K562 (cell line): ENCODE results near the gene RTL10. TPM values are rescaled to one million over a fixed set of nuclear protein-coding genes. Genes with fewer than 3 reads are reported as not detected.
A peak's percentile ranks its signal among the peaks of the same experiment; 100 is the strongest.

Experiments
- ARID3B ChIP-seq: fragments of 250-450 bp; sonication (Bioruptor Pico); IDR thresholded peaks from 2 replicates; pipeline ENCODE4 v1.4.0; 2020; ENCODE audit warnings: borderline replicate concordance
- CBX2 ChIP-seq: fragments of 200-600 bp; sonication (generic); IDR thresholded peaks from one replicate; pipeline ENCODE4 v1.6.1; 2012; ENCODE audit warnings: mild to moderate bottlenecking, low read length, inconsistent platforms; ENCODE audit not compliant: insufficient read depth, poor library complexity, severe bottlenecking
- GTF3C2 ChIP-seq: IDR thresholded peaks from 3 replicates; pipeline ENCODE4 v1.6.1; 2011; ENCODE audit warnings: borderline replicate concordance, mild to moderate bottlenecking, moderate library complexity; ENCODE audit not compliant: insufficient read length; ENCODE audit errors: extremely low read depth
- ILF3 ChIP-seq: fragments of 450-650 bp; IDR thresholded peaks from 2 replicates; pipeline ENCODE4 v1.6.1; 2018; ENCODE audit warnings: antibody characterized with exemption, mild to moderate bottlenecking, moderate library complexity, borderline replicate concordance
- MED1 ChIP-seq: sonication (generic); formaldehyde crosslinking; IDR thresholded peaks from 2 replicates; pipeline ENCODE4 v1.8.1; 2023; ENCODE audit warnings: missing genetic modification reagents, borderline replicate concordance
- NR2F6 ChIP-seq: fragments of 450-650 bp; formaldehyde crosslinking; IDR thresholded peaks from 2 replicates; pipeline ENCODE4 v1.4.0; 2020; ENCODE audit warnings: mild to moderate bottlenecking
- PBX2 ChIP-seq, 2 experiments: IDR thresholded peaks in 1 of 2; conservative IDR thresholded peaks in 1 of 2; 2 replicates each; pipeline ENCODE4 v1.6.1; 2016; ENCODE audit warnings: low read depth in 2 of 2, mild to moderate bottlenecking in 1 of 2, missing compliant biosample characterization in 1 of 2, missing genetic modification characterization in 1 of 2, moderate library complexity in 1 of 2
- PHB ChIP-seq: fragments of 250-450 bp; sonication (Bioruptor Pico); IDR thresholded peaks from 2 replicates; pipeline ENCODE4 v1.5.0; 2021
- PRDM10 ChIP-seq: fragments of 450-650 bp; IDR thresholded peaks from 2 replicates; pipeline ENCODE4 v1.6.1; 2018; ENCODE audit not compliant: partially characterized antibody
- RBM39 ChIP-seq: fragments of 200-400 bp; formaldehyde crosslinking; optimal IDR thresholded peaks from 2 replicates; pipeline ENCODE3; 2018; ENCODE audit warnings: low read depth, low read length
- XRCC3 ChIP-seq: fragments of 450-650 bp; IDR thresholded peaks from 2 replicates; pipeline ENCODE4 v1.6.1; 2017; ENCODE audit warnings: mild to moderate bottlenecking, moderate library complexity
- ZNF232 ChIP-seq: sonication (generic); formaldehyde crosslinking; IDR thresholded peaks from 2 replicates; pipeline ENCODE4 v1.8.0; 2022; ENCODE audit warnings: mild to moderate bottlenecking, missing genetic modification reagents
- ZNF263 ChIP-seq: sonication (generic); formaldehyde crosslinking; IDR thresholded peaks from 2 replicates; pipeline ENCODE4 v1.8.0; 2022; ENCODE audit warnings: mild to moderate bottlenecking, missing genetic modification reagents, borderline replicate concordance
- ZNF311 ChIP-seq: fragments of 250-450 bp; sonication (Bioruptor Pico); IDR thresholded peaks from 2 replicates; pipeline ENCODE4 v1.4.0; 2020; ENCODE audit warnings: mild to moderate bottlenecking, moderate library complexity
- ZNF583 ChIP-seq: fragments of 250-450 bp; sonication (Bioruptor Pico); IDR thresholded peaks from 2 replicates; pipeline ENCODE4 v1.4.0; 2020
- polyA plus RNA-seq, 8 experiments: library from polyadenylated mRNA; depleted of rRNA in 4 of 8; stranded (reverse) in 5 of 8; unstranded in 3 of 8; fragments of >200 nt; fragmentation: Nextera tagmentation in 2 of 8; fragmentation: Illumina TruSeq in 1 of 8; extraction: Ambion mirVana in 2 of 8; extraction: Trizol in 1 of 8; gene quantifications; 2 replicates each; pipeline versions ENCODE4 v1.2.1 to v1.2.3, GENCODE V29; 2011 to 2014; ENCODE audit warnings: inconsistent platforms in 1 of 8, missing spikeins in 1 of 8
- total RNA-seq, 7 experiments: library from RNA; depleted of rRNA in 6 of 7; stranded (reverse); fragments of >200 nt in 6 of 7; fragmentation: Illumina TruSeq in 2 of 7; extraction: Trizol in 2 of 7; gene quantifications; 2 replicates each; pipeline versions ENCODE4 v1.2.1 to v1.2.3, GENCODE V29; 2011 to 2021; ENCODE audit warnings: low replicate concordance in 1 of 7

RTL10 gene
- total and polyA plus RNA-seq, 9 of the 15 experiments (the other 6 are each of a cell fraction or from before 2014, with no cell fraction given) = 19.8 to 75.5 (median 32.5) TPM

DNA sequence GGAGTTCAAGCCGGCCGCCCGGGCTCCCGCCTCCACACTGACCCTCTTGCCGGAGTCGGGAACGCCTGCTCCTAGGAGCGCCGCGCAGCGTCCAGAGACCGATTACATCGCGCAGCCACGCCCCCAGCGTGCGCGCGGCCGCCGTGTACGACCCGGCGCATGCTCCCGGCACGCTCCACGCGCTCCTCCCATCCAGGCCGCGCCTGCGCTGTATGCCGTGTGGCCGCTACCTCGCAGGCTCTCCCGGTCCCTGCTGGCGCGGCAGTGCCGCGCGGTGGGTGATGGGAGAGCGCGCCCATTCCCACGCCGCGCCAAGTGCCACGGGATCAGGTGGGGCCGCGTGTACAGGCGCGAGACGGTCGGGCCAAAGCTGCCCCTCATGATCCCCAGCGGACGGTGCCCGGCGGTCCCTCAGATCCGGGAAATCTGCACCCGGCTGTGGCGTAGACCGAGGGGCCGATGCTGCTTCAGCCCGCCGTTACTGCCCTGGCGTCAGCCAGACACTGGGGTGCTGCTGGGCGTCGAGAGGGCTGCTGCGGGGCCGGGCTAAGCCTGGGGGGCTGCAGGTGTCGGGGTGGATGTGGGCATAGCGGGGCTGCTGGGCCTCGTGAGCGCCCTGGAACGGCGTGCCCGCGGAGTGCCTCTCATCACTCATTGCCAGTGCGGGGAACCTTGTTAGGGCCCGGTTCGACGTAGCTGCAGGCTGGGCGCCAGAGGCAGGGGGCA, at the start of gene RTL10, which contains the start of gene GNB1L (continued):
- TF ChIP-seq PHB (CRISPR knock-in tag) = no peak
- no peak for TF ChIP-seq MED1
- no peak for TF ChIP-seq ZNF232
- TF ChIP-seq PRDM10 = no peak
- TF ChIP-seq CBX2 = no peak
- TF ChIP-seq ARID3B = peak; percentile 90
- TF ChIP-seq PBX2 (CRISPR knock-in tag; IDR thresholded peaks at IDR 0.05; ENCODE audit: low read depth) = no peak
- TF ChIP-seq PBX2 (tag; conservative IDR thresholded peaks at IDR 0.05; ENCODE audit: low read depth) = no peak
- peak; percentile 24; the same call in 1 of the 2 replicates for TF ChIP-seq NR2F6 (CRISPR knock-in tag)
- no peak for TF ChIP-seq ILF3
- TF ChIP-seq ZNF583 (CRISPR knock-in tag) = peak; percentile 12; the same call in 1 of the 2 replicates
- no peak for TF ChIP-seq GTF3C2
- no peak for TF ChIP-seq ZNF263 (CRISPR knock-in tag)
- peak; percentile 59; the same call in 1 of the 2 replicates for TF ChIP-seq ZNF311 (CRISPR knock-in tag)
- TF ChIP-seq XRCC3 = no peak
- no peak for TF ChIP-seq RBM39
